ENCODE results near the gene TCF3. TPM values are rescaled to one million over a fixed set of nuclear protein-coding genes. Genes with fewer than 3 reads are reported as not detected.

The TCF3 gene
- total RNA-seq, 1 experiment from 2014 or later, result 208 TPM

DNA sequence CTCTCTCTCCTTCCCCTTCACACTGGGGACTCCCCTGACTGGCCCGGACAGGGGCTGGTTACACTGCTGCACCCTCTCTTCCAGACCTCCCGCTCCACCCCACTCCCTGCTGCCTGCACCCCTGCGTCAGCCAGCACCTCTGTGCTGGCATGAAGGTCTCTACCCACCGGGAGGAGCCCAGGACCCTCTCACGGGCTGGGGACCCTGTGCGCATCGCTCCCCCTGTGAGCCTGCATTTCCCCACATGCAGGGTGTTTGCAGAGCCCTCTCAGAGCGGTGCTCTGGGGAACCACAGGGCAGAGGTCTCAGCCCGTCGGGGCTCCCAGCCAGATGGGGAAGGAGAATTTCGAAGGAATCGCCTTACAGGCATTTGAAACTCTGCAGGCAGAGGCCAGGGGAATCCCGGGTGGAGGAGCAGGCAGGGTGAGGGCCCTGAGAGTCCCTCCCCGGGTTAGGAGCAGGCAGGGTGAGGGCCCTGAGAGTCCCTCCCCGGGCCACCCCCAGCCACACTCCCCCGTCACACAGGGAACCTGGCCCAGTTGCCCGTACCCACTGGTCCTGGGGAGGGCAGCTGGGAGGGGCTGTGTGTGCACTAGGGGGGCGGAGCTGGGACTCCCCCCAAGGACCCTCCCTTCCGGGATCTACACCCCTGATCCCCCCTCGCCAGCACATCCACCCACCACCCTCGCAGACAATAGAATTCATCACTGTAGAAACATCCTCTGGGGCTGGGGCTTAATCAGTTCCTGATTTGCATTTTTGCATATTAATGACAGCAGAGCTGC is 16.3 kb upstream of the TCF3 start:
- no TSS peak for BruUV-seq (replicated peaks)
- Histone ChIP-seq H3K4me2 (ENCODE audit: low read length) (no peak overlapping the region), H3K9me2 (ENCODE audit: insufficient read depth) (no peaks in the 10 kb centered on the region), H3K79me2 (ENCODE audit: insufficient read depth, low read length) (no peaks in the 10 kb centered on the region), H2AFZ (ENCODE audit: low read depth, low read length, poor library complexity, severe bottlenecking) (no peak overlapping the region), H3K9me3 (ENCODE audit: control insufficient read depth in 1 of 2, insufficient read depth in 1 of 2, low read depth in 1 of 2, low read length in 2 of 2) (no peaks in the 10 kb centered on the region), H3K27ac (ENCODE audit: low read depth, low read length) (no peak overlapping the region), H3K36me3 (ENCODE audit: control insufficient read depth in 1 of 2, insufficient read depth in 2 of 2, low read length in 2 of 2) (no peaks in the 10 kb centered on the region), H3K4me3 (replicated peaks in 1 of 2; ENCODE audit: low read depth in 1 of 2, low read length in 2 of 2) (no peak overlapping the region), H3K4me1 (ENCODE audit: control insufficient read depth in 1 of 2, insufficient read depth in 2 of 2, low read length in 2 of 2) (peaks cover 9 to 26% of the 10 kb centered on the region in 2 experiments; a peak in 3 of 4 replicates), H3K27me3 (ENCODE audit: insufficient read depth, low read length) (no peaks in the 10 kb centered on the region), H4K20me1 (ENCODE audit: insufficient read depth) (no peaks in the 10 kb centered on the region), H3K9ac (ENCODE audit: low read length) (no peak overlapping the region)
- no peak for DNase-seq (ENCODE audit: low read depth, low spot score)
- intact Hi-C loops (cut with micrococcal nuclease), result no loop called here
- TF ChIP-seq FOSL1 (IDR thresholded peaks at IDR 0.05; ENCODE audit: low read depth), result no peak
- no peak for TF ChIP-seq JUND (IDR thresholded peaks at IDR 0.05)
- TF ChIP-seq ZFX (IDR thresholded peaks at IDR 0.05), result no peak
- ChIA-PET RAD21 (ENCODE audit: low non-redundant PET in 1 of 2, low total read pairs in 2 of 2, uncharacterized antibody in 2 of 2, unreplicated experiment in 2 of 2) (no interaction called here), CTCF (no interaction called here), POLR2A (no interaction called here)
- no peak for ATAC-seq

- no peak overlapping the region for H3K4me3 ChIP-seq (replicated peaks in 1 of 2; ENCODE audit: low read depth in 1 of 2, low read length in 2 of 2)
- H3K4me2 ChIP-seq (ENCODE audit: low read length), result no peak overlapping the region
- peaks cover 9 to 20% of the 10 kb centered on the region in 2 experiments; a peak in 3 of 4 replicates for H3K4me1 ChIP-seq (ENCODE audit: control insufficient read depth in 1 of 2, insufficient read depth in 2 of 2, low read length in 2 of 2)
- ATAC-seq (no peak), DNase-seq (ENCODE audit: low read depth, low spot score) (no peak)
- BruUV-seq (replicated peaks), result no TSS peak
- no peaks in the 10 kb centered on the region for H3K27me3 ChIP-seq (ENCODE audit: insufficient read depth, low read length)
- CTCF ChIA-PET, result no interaction called here
- no peaks in the 10 kb centered on the region for H3K9me2 ChIP-seq (ENCODE audit: insufficient read depth)
- RAD21 ChIA-PET (ENCODE audit: low non-redundant PET in 1 of 2, low total read pairs in 2 of 2, uncharacterized antibody in 2 of 2, unreplicated experiment in 2 of 2), result no interaction called here
- no peaks in the 10 kb centered on the region for H4K20me1 ChIP-seq (ENCODE audit: insufficient read depth)
- H3K27ac ChIP-seq (ENCODE audit: low read depth, low read length), result no peak overlapping the region
- POLR2A ChIA-PET, result no interaction called here
- H3K79me2 ChIP-seq (ENCODE audit: insufficient read depth, low read length), result no peaks in the 10 kb centered on the region
- no peaks in the 10 kb centered on the region for H3K9me3 ChIP-seq (ENCODE audit: control insufficient read depth in 1 of 2, insufficient read depth in 1 of 2, low read depth in 1 of 2, low read length in 2 of 2)
- no peaks in the 10 kb centered on the region for H3K36me3 ChIP-seq (ENCODE audit: control insufficient read depth in 1 of 2, insufficient read depth in 2 of 2, low read length in 2 of 2)
- intact Hi-C loops (cut with micrococcal nuclease), result no loop called here
- H2AFZ ChIP-seq (ENCODE audit: low read depth, low read length, poor library complexity, severe bottlenecking), result no peak overlapping the region
- no peak overlapping the region for H3K9ac ChIP-seq (ENCODE audit: low read length)
- TF ChIP-seq TCF7L2 (IDR thresholded peaks at IDR 0.05; ENCODE audit: borderline replicate concordance, extremely low read depth, insufficient read depth, insufficient read length), result no peak
- TF ChIP-seq, protein P1, sequence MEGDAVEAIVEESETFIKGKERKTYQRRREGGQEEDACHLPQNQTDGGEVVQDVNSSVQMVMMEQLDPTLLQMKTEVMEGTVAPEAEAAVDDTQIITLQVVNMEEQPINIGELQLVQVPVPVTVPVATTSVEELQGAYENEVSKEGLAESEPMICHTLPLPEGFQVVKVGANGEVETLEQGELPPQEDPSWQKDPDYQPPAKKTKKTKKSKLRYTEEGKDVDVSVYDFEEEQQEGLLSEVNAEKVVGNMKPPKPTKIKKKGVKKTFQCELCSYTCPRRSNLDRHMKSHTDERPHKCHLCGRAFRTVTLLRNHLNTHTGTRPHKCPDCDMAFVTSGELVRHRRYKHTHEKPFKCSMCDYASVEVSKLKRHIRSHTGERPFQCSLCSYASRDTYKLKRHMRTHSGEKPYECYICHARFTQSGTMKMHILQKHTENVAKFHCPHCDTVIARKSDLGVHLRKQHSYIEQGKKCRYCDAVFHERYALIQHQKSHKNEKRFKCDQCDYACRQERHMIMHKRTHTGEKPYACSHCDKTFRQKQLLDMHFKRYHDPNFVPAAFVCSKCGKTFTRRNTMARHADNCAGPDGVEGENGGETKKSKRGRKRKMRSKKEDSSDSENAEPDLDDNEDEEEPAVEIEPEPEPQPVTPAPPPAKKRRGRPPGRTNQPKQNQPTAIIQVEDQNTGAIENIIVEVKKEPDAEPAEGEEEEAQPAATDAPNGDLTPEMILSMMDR (IDR thresholded peaks at IDR 0.05 in 2 of 3, conservative IDR thresholded peaks at IDR 0.05 in 1 of 3; ENCODE audit: borderline replicate concordance in 1 of 3, insufficient read depth in 1 of 3, low read depth in 2 of 3, low read length in 2 of 3), result no peak
- TF ChIP-seq, protein P2, sequence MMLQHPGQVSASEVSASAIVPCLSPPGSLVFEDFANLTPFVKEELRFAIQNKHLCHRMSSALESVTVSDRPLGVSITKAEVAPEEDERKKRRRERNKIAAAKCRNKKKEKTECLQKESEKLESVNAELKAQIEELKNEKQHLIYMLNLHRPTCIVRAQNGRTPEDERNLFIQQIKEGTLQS (IDR thresholded peaks at IDR 0.05), result no peak
- no peak for TF ChIP-seq JUND (IDR thresholded peaks at IDR 0.05)
- no peak for TF ChIP-seq ZFX (IDR thresholded peaks at IDR 0.05)
- TF ChIP-seq SIN3A (IDR thresholded peaks at IDR 0.05; ENCODE audit: low read depth), result no peak
- TF ChIP-seq SP1 (IDR thresholded peaks at IDR 0.05; ENCODE audit: low read depth), result no peak
- no peak for TF ChIP-seq ELF1 (IDR thresholded peaks at IDR 0.05; ENCODE audit: borderline replicate concordance, low read depth)
- TF ChIP-seq CEBPB (IDR thresholded peaks at IDR 0.05; ENCODE audit: low read depth), result no peak
- no peak for TF ChIP-seq FOSL1 (IDR thresholded peaks at IDR 0.05; ENCODE audit: low read depth)
- TF ChIP-seq MAX (IDR thresholded peaks at IDR 0.05), result no peak
- TF ChIP-seq EZH2phosphoT487 (IDR thresholded peaks at IDR 0.05; ENCODE audit: borderline replicate concordance), result no peak
- TF ChIP-seq REST (IDR thresholded peaks at IDR 0.05; ENCODE audit: low read depth), result no peak
- no peak for TF ChIP-seq SRF (IDR thresholded peaks at IDR 0.05; ENCODE audit: low read depth)
- no peak for TF ChIP-seq EZH2 (IDR thresholded peaks at IDR 0.05)
Observed at GRCh38 chr19:1668048-1668485, 15.7 kb upstream of the TCF3 start.

Measured in HCT116 (cell line).